GM18507 (cell line): ENCODE measurements around the gene GMEB1.
"Not testable (repeated sequence)": the region's sequence is repeated elsewhere in the genome, so short reads cannot be mapped to it uniquely, and the experiment has no call there.

Experiments
- DNase-seq: peaks from one replicate; pipeline ENCODE4 v3.0.0; 2011; ENCODE audit warnings: low read depth; ENCODE audit not compliant: insufficient read length; ENCODE audit errors: extremely low spot score
- FAIRE-seq: peaks from 2 replicates; lab custom pipeline; 2011; peaks lifted over from hg19 to GRCh38; lab: Jason Lieb, UNC

The GMEB1 gene

GRCh38 chr1:28668956-28669723 is 556 bp downstream of the GMEB1 start:
- no peak for FAIRE-seq

GRCh38 chr1:28671254-28671780 is 2.7 kb downstream of the GMEB1 start:
- DNase-seq = no peak
- no peak for FAIRE-seq

More at GRCh38 chr1:28668956-28669723, 556 bp downstream of the GMEB1 start:
- peak; percentile 79 for DNase-seq

- FAIRE-seq, DNase-seq: not testable (repeated sequence)
Observed at GRCh38 chr1:28672971-28673370, 4.4 kb downstream of the GMEB1 start.

- FAIRE-seq = no peak
- no peak for DNase-seq
Observed at GRCh38 chr1:28675924-28676257, 7.3 kb downstream of the GMEB1 start.

- FAIRE-seq (no peak), DNase-seq (no peak)
Observed at GRCh38 chr1:28680151-28680550, 11.6 kb downstream of the GMEB1 start.

- FAIRE-seq (no peak), DNase-seq (no peak)
Observed at GRCh38 chr1:28682840-28683239, 14.3 kb downstream of the GMEB1 start.

GRCh38 chr1:28684937-28685336 is 16.4 kb downstream of the GMEB1 start:
- no peak for FAIRE-seq
- DNase-seq = no peak

GRCh38 chr1:28691627-28692026 is 23.0 kb downstream of the GMEB1 start:
- not testable (repeated sequence) for DNase-seq, FAIRE-seq

- DNase-seq (no peak), FAIRE-seq (no peak)
Observed at GRCh38 chr1:28703629-28704028, 35.0 kb downstream of the GMEB1 start.

GRCh38 chr1:28716336-28716735 is 47.8 kb downstream of the GMEB1 start:
- DNase-seq (no peak), FAIRE-seq (no peak)

GRCh38 chr1:28718166-28718565 is 49.6 kb downstream of the GMEB1 start:
- DNase-seq (no peak), FAIRE-seq (no peak)

- FAIRE-seq = no peak
- DNase-seq = no peak
Observed at GRCh38 chr1:28718586-28719331, 50.2 kb downstream of the GMEB1 start.

- no peak for FAIRE-seq
Observed at GRCh38 chr1:28719332-28719619, 50.7 kb downstream of the GMEB1 start.

GRCh38 chr1:28720376-28720775 is 51.8 kb downstream of the GMEB1 start:
- FAIRE-seq (no peak), DNase-seq (no peak)

More at GRCh38 chr1:28719332-28719619, 50.7 kb downstream of the GMEB1 start:
- no peak for DNase-seq

- DNase-seq, FAIRE-seq: not testable (repeated sequence)
Observed at GRCh38 chr1:28721927-28722326, 53.3 kb downstream of the GMEB1 start.

- not testable (repeated sequence) for DNase-seq, FAIRE-seq
Observed at GRCh38 chr1:28725365-28725764, 56.8 kb downstream of the GMEB1 start.

GRCh38 chr1:28735961-28736449 is 67.4 kb downstream of the GMEB1 start:
- FAIRE-seq = peak; percentile 18
- no peak for DNase-seq

- FAIRE-seq (peak; percentile 89), DNase-seq (peak; percentile 90)
Observed at GRCh38 chr1:28736450-28737306, 68.1 kb downstream of the GMEB1 start, which contains the start of gene YTHDF2. TSS of gene YTHDF2 (plus strand) at chr1:28736940. CDS start at chr1:28737121, 181 bp downstream.

GRCh38 chr1:28737307-28738132 is 68.9 kb downstream of the GMEB1 start:
- FAIRE-seq (peak; percentile 29), DNase-seq (peak; percentile 25)
